AML-193 (cell line): Measurements from ENCODE around the gene FGF2.
"Not testable (repeated sequence)": the region's sequence is repeated elsewhere in the genome, so short reads cannot be mapped to it uniquely, and the experiment has no call there.

Experiments
- DNase-seq, 2 experiments: peaks; one replicate each; lab custom pipeline; 2025; lab: John Stamatoyannopoulos, UW

The FGF2 gene

DNA sequence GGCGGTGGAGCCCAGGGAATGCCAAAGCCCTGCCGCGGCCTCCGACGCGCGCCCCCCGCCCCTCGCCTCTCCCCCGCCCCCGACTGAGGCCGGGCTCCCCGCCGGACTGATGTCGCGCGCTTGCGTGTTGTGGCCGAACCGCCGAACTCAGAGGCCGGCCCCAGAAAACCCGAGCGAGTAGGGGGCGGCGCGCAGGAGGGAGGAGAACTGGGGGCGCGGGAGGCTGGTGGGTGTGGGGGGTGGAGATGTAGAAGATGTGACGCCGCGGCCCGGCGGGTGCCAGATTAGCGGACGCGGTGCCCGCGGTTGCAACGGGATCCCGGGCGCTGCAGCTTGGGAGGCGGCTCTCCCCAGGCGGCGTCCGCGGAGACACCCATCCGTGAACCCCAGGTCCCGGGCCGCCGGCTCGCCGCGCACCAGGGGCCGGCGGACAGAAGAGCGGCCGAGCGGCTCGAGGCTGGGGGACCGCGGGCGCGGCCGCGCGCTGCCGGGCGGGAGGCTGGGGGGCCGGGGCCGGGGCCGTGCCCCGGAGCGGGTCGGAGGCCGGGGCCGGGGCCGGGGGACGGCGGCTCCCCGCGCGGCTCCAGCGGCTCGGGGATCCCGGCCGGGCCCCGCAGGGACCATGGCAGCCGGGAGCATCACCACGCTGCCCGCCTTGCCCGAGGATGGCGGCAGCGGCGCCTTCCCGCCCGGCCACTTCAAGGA lies at the start of gene FGF2:
FGF2 (plus strand) TSS at position 279 of the 705 bp plus-strand sequence; CDS start at position 623, 344 bp downstream.
- no peak for DNase-seq

GRCh38 chr4:122776916-122777315 lies 49.7 kb upstream of the FGF2 start:
- DNase-seq = no peak

GRCh38 chr4:122777846-122778673 lies 48.6 kb upstream of the FGF2 start:
- DNase-seq = no peak

DNA sequence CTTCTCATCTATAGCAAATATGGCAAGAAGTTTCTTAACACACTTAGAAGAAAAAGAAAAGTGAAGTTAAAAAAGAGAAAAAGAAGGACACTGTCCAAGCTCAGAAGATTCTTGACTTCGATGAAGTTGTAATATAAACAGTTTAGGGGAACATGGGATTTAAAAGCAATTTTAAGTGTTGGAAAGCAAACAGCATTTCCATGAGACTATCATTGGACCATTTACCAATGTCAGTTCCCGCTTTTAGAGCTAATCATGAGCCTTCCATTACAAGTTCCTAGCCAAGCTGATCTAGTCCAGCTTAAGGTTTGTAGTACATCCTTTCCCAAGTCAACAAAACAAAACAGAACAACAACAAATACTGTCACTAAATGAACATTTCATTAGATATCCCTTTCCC lies 45.1 kb upstream of the FGF2 start:
- no peak for DNase-seq

GRCh38 chr4:122783301-122784215 lies 43.1 kb upstream of the FGF2 start:
- DNase-seq = no peak

DNA sequence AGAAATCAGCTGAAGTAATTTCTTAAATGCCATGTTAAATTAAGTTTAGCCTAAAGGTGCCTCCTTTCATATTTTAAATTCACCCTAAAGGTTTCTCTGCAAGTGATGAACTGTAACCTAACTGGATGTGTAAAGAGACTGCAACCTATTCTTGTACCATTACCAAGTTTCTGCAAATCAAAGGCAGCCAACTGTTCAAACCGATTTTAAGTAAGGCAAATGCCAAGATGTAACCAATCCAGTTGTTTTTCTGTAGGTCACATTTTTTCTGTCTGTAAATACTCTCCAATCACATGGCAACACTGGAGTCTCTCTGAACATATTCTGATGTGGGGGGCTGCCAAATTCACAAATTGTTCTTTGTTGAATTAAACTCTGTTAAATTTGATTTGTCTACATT lies 42.4 kb upstream of the FGF2 start:
- DNase-seq = no peak

- no peak for DNase-seq
Measured at GRCh38 chr4:122785099-122785498, 41.5 kb upstream of the FGF2 start.

DNA sequence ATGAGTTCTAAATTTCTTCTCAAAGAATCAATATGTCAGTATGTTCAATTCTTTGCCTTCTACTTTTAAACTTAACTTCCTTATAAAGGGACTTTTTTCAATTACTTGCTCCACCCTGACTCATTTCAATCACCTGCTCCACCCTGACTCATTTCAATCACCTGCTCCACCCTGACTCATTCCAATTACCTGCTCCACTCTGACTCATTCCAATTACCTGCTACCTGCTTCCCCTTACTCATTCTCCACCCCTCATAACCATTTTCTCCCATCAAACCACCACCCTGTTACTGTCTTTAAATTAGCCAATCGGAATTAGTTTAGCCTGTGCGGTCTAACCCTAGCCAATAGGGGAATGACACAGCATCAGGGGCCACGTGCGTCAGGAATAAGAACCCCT lies 40.3 kb upstream of the FGF2 start:
- not testable (repeated sequence) for DNase-seq

- DNase-seq = not testable (repeated sequence)
Measured at GRCh38 chr4:122786920-122787319, 39.7 kb upstream of the FGF2 start.

- no peak for DNase-seq
Measured at GRCh38 chr4:122787940-122788339, 38.7 kb upstream of the FGF2 start.

GRCh38 chr4:122788935-122789334 lies 37.7 kb upstream of the FGF2 start:
- no peak for DNase-seq

- no peak for DNase-seq
Measured at GRCh38 chr4:122793811-122794210, 32.8 kb upstream of the FGF2 start.

GRCh38 chr4:122796801-122797404 lies 29.7 kb upstream of the FGF2 start:
- no peak for DNase-seq

GRCh38 chr4:122797405-122798094 lies 29.1 kb upstream of the FGF2 start:
- no peak for DNase-seq

- no peak for DNase-seq
Measured at GRCh38 chr4:122798101-122798500, 28.5 kb upstream of the FGF2 start.

- no peak for DNase-seq
Measured at GRCh38 chr4:122798917-122799316, 27.7 kb upstream of the FGF2 start.

DNA sequence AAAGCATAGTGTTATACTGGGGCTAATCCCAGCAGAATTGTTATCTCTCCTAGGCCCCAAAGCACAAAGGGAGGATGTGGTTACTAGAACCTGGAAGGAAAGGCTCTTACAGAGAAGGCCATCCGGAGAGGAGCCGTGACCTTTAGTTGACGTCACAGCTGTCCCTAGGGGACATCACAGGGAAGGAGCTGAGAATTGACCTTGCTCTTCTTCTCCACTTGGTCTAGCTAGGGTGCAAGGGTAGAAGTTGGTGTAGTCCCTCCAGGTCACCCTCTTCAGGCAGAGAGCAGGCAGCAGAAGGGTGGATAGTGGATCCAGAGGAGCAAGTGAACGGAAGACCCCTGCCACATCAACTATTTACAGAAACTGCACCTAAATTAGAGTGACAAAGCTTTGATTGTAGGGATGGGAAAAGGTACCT lies 22.8 kb upstream of the FGF2 start:
- DNase-seq = no peak

DNA sequence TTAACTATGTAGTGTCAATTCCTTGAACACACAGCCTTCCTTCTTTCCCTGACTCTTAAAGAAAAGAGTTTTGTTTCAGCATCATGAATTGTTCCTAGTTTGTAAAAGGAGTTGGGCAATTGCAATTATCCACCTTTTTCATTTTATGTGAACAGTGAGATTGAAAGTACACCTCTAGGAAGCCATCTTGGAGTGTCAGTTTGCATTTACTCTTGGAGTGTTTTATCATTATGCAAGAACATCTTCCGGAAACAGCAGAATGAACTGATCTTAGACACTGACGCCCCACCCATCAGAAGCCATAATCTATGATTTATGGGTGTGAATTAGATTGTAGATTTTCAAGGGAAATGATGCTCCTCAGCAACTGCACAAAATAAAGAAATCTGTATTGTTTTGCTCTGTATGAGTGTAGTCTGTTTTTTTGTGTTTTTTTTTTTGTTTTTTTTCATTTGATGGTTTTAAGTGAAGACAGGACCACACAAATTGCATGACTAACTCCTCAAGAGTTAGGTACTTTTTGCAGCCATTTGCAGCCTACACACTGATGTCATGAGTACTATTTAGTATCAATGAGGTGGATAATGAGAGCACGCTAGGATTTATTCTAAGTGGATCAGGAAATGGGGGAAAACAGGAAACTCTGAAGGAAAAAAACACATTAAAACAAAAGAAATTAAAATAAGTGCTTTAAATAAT lies 19.5 kb upstream of the FGF2 start:
- DNase-seq = no peak

GRCh38 chr4:122810669-122811068 lies 16.0 kb upstream of the FGF2 start:
- DNase-seq = no peak

GRCh38 chr4:122811781-122812180 lies 14.8 kb upstream of the FGF2 start:
- DNase-seq = not testable (repeated sequence)

- not testable (repeated sequence) for DNase-seq
Measured at GRCh38 chr4:122812823-122813222, 13.8 kb upstream of the FGF2 start.
